Measurements from ENCODE around the gene NABP2. TPM values are rescaled to one million over a fixed set of nuclear protein-coding genes. Genes with fewer than 3 reads are reported as not detected.
"Not testable (repeated sequence)": the region's sequence is repeated elsewhere in the genome, so short reads cannot be mapped to it uniquely, and the experiment has no call there.

The NABP2 gene
- polyA plus RNA-seq, 12 donors, result 14.7 to 36.7 (median 17.3) TPM; not detected in 1

DNA sequence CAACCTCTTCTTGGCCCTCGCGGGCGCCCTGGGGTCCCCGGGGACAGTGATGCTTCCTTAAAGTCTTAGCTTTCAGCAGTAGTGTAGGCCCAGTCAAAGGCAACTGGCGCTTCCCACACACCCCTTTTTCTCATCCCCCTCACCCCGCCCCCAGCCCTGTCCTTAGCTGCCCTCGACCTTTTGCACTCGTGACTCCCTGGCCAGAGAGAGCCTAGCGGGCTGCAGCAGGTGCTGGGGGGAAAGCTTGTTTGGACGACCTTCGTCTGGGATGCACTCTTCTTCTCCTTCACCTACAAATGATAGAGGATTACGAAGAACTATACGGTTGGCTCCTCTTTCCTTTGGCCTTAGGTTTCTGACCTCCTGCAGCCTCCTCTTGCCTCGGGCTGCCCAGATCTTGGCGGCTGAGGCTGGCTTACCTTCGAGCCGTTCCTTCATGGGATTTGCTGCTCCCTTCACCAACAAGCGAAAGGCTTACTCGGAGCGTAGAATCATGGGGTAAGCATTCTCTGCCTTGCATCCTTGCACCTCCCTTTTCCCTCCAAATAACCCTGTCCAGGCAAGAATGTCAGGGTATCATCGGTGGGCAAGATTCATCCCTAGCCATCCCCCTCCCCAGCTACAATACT is 43.4 kb downstream of the NABP2 start:
- DNase-seq, result no peak

DNA sequence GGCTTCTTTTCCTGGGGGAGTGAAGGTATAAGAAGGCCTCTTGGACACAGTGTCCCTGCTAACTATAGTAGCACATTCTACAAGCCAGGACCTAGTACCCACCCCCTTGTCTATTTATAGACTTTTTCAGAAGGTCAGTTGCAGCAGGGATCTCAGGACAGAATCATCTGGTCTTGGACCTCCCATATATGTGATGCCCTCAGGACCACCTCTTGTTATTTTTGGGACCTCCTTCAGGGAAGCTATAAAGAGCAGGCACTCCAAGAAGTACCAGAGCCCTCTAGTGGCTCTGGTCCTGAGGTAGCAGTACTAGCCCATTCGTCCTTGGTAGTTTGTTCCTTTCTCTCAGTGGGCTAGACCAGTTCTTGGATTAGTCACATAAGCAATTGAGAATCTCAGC is 46.9 kb downstream of the NABP2 start:
- no peak for DNase-seq

DNA sequence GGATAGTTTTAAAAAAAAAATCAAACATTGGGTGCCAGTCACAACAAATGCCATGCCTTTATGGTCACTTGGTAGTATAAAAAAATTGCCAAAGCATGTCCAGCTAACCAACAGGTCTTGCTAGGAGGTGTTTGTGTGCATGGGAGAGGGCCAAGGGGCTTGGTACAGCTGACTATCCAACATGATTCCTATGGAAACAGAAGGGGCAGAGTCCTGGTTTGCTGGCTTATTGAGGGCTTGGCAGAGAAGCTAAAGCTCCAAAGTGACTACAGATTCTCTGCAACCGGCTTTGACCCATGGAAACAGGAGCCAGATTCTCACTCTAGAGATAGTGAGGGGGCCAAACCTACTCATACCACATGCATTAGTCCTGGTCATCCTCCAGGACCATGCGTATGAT is 48.3 kb downstream of the NABP2 start:
- DNase-seq, result not testable (repeated sequence)

DNA sequence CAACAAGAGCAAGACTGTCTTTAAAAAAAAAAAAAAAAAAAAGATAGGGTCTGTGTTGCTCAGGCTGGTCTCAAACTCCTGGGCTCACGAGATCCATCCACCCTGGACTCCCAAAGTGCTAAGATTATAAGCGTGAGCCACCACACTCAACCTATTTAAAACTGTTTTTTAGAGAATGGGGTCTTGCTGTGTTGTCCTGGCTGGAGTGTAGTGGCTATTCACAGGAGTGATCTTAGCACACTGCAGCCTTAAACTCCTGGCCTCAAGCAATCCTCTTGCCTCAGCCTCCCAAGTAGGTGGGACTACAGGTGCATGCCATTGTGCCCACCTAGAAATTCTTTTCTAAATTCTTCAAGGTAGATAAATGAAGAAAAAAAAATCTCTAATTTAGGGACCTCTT is 50.2 kb downstream of the NABP2 start:
- DNase-seq, result no peak

DNA sequence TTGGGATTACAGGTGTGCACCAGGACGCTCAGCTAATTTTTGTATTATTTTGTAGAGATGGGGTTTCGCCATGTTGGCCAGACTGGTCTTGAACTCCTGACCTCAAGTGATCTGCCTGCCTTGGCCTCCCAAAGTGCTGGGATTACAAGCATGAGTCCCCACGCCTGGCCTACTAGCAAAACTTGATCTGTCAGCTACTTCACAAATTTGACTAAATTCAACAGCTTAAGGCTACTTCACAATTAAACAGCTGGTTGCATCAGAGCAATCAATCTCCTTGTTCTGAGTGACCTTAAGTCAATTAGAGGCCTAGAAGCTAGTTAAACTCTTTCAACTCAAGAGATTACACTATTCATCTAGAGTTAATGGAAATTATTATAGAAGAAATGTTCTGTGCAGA is 54.8 kb downstream of the NABP2 start:
- DNase-seq, result no peak

Other genes starting within 250 kb of the NABP2 start
- 10 to 100 TPM in 11 of 12 donors, not detected in 1; 12.0 to 30.1 (median 14.7) TPM for gene SUOX, start 227.1 kb upstream of the NABP2 start, polyA plus RNA-seq (ENCODE audit: insufficient read length in 12 of 12)
- gene IKZF4, start 203.3 kb upstream of the NABP2 start, polyA plus RNA-seq (ENCODE audit: insufficient read length in 12 of 12), result 10 to 100 TPM in 2 of 12 donors, 1 to 10 TPM in 9, not detected in 1; 6.4 to 18.9 (median 8.8) TPM
- 100 to 1,000 TPM in 11 of 12 donors, not detected in 1; 101 to 603 (median 433) TPM for gene RPS26, start 182.4 kb upstream of the NABP2 start, polyA plus RNA-seq (ENCODE audit: insufficient read length in 12 of 12)
- 1,000 to 10,000 TPM in 1 of 12 donors, 100 to 1,000 TPM in 11; 119 to 2,162 (median 195) TPM for gene ERBB3, start 144.2 kb upstream of the NABP2 start, polyA plus RNA-seq (ENCODE audit: insufficient read length in 12 of 12)
- gene PA2G4, start 119.8 kb upstream of the NABP2 start, polyA plus RNA-seq (ENCODE audit: insufficient read length in 12 of 12), result 100 to 1,000 TPM in 9 of 12 donors, 10 to 100 TPM in 2, not detected in 1; 94.9 to 156 (median 115) TPM
- over 10,000 TPM in 1 of 12 donors, 1,000 to 10,000 TPM in 11; 2,042 to 11,980 (median 5,603) TPM for gene RPL41, start 107.7 kb upstream of the NABP2 start, polyA plus RNA-seq (ENCODE audit: insufficient read length in 12 of 12)
- gene ZC3H10, start 106.1 kb upstream of the NABP2 start, polyA plus RNA-seq (ENCODE audit: insufficient read length in 12 of 12), result 1 to 10 TPM in 11 of 12 donors, not detected in 1; 3.3 to 8.8 (median 5.0) TPM
- gene ESYT1, start 96.1 kb upstream of the NABP2 start, polyA plus RNA-seq (ENCODE audit: insufficient read length in 12 of 12), result 10 to 100 TPM in 11 of 12 donors, not detected in 1; 40.1 to 83.4 (median 75.0) TPM
- gene MYL6B, start 71.8 kb upstream of the NABP2 start, polyA plus RNA-seq (ENCODE audit: insufficient read length in 12 of 12), result 1,000 to 10,000 TPM in 2 of 12 donors, 100 to 1,000 TPM in 10; 364 to 1,212 (median 828) TPM
- 1,000 to 10,000 TPM in 11 of 12 donors, not detected in 1; 1,137 to 1,762 (median 1,374) TPM for gene MYL6, start 66.0 kb upstream of the NABP2 start, polyA plus RNA-seq (ENCODE audit: insufficient read length in 12 of 12)
- gene SMARCC2, start 34.9 kb upstream of the NABP2 start, polyA plus RNA-seq (ENCODE audit: insufficient read length in 12 of 12), result 100 to 1,000 TPM in 1 of 12 donors, 10 to 100 TPM in 10, not detected in 1; 56.4 to 105 (median 65.4) TPM
- gene RNF41, start 2.4 kb upstream of the NABP2 start, polyA plus RNA-seq (ENCODE audit: insufficient read length in 12 of 12), result 10 to 100 TPM in 11 of 12 donors, not detected in 1; 35.3 to 47.1 (median 41.8) TPM
- 10 to 100 TPM in 1 of 12 donors, 1 to 10 TPM in 2, under 1 TPM in 7, not detected in 2; 0.13 to 85.4 (median 0.59) TPM for gene SLC39A5, start 5.7 kb downstream of the NABP2 start, polyA plus RNA-seq (ENCODE audit: insufficient read length in 12 of 12)
- gene ANKRD52, start 34.0 kb downstream of the NABP2 start, polyA plus RNA-seq (ENCODE audit: insufficient read length in 12 of 12), result 10 to 100 TPM in 11 of 12 donors, not detected in 1; 12.6 to 25.2 (median 17.7) TPM
- 10 to 100 TPM in 11 of 12 donors, not detected in 1; 13.5 to 32.5 (median 17.4) TPM for gene COQ10A, start 42.6 kb downstream of the NABP2 start, polyA plus RNA-seq (ENCODE audit: insufficient read length in 12 of 12)
- gene CS, start 76.0 kb downstream of the NABP2 start, polyA plus RNA-seq (ENCODE audit: insufficient read length in 12 of 12), result 100 to 1,000 TPM; 136 to 255 (median 226) TPM
- gene CNPY2, start 91.6 kb downstream of the NABP2 start, polyA plus RNA-seq (ENCODE audit: insufficient read length in 12 of 12), result 10 to 100 TPM in 11 of 12 donors, not detected in 1; 36.5 to 90.7 (median 57.4) TPM
- 10 to 100 TPM in 11 of 12 donors, not detected in 1; 30.5 to 85.6 (median 47.9) TPM for gene PAN2, start 109.7 kb downstream of the NABP2 start, polyA plus RNA-seq (ENCODE audit: insufficient read length in 12 of 12)
- 1 to 10 TPM in 1 of 12 donors, under 1 TPM in 7, not detected in 4; 0.26 to 2.2 (median 0.58) TPM for gene IL23A, start 114.5 kb downstream of the NABP2 start, polyA plus RNA-seq (ENCODE audit: insufficient read length in 12 of 12)
- 100 to 1,000 TPM in 2 of 12 donors, 10 to 100 TPM in 9, not detected in 1; 33.4 to 116 (median 56.4) TPM for gene STAT2, start 135.8 kb downstream of the NABP2 start, polyA plus RNA-seq (ENCODE audit: insufficient read length in 12 of 12)
- gene APOF, start 138.5 kb downstream of the NABP2 start, polyA plus RNA-seq (ENCODE audit: insufficient read length in 12 of 12), result under 1 TPM in 3 of 12 donors, not detected in 9; 0.07 to 0.12 (median 0.11) TPM
- gene TIMELESS, start 225.1 kb downstream of the NABP2 start, polyA plus RNA-seq (ENCODE audit: insufficient read length in 12 of 12), result 10 to 100 TPM in 9 of 12 donors, 1 to 10 TPM in 2, not detected in 1; 9.8 to 23.6 (median 16.1) TPM
- gene MIP, start 230.3 kb downstream of the NABP2 start, polyA plus RNA-seq (ENCODE audit: insufficient read length in 12 of 12), result under 1 TPM in 4 of 12 donors, not detected in 8; 0.19 to 0.34 (median 0.23) TPM
- 1 to 10 TPM in 11 of 12 donors, not detected in 1; 1.4 to 3.4 (median 2.3) TPM for gene SPRYD4, start 244.2 kb downstream of the NABP2 start, polyA plus RNA-seq (ENCODE audit: insufficient read length in 12 of 12)